Body of pancreas (tissue), 4 donors: ENCODE data around the gene AIP.

Experiments used
- CTCF ChIP-seq, 7 experiments: fragments of 450-650 bp in 4 of 7; fragments of 200-600 bp in 3 of 7; sonication (generic) in 3 of 7; IDR thresholded peaks; one replicate each; pipeline ENCODE4 v1.5.1; 2016 to 2019; ENCODE audit warnings: antibody characterized with exemption in 7 of 7
- POLR2A ChIP-seq, 3 donors: fragments of 450-650 bp; IDR thresholded peaks; one replicate each; pipeline ENCODE4 v1.6.1; 2016; ENCODE audit warnings: antibody characterized with exemption in 3 of 3, mild to moderate bottlenecking in 2 of 3

GRCh38 chr11:67450796-67451657 lies 31.8 kb upstream of the AIP start:
- TF ChIP-seq CTCF (IDR thresholded peaks at IDR 0.05), result no peak
- TF ChIP-seq POLR2A (IDR thresholded peaks at IDR 0.05), result no peak
